H4 (cell line): Measurements from ENCODE around the gene SCNN1B. TPM values are rescaled to one million over a fixed set of nuclear protein-coding genes. Genes with fewer than 3 reads are reported as not detected.
A peak's percentile ranks its signal among the peaks of the same experiment; 100 is the strongest.
"Not testable (repeated sequence)": the region's sequence is repeated elsewhere in the genome, so short reads cannot be mapped to it uniquely, and the experiment has no call there.

ENCODE experiments used
- DNase-seq: peaks from one replicate; pipeline ENCODE4 v3.0.0-alpha.2; 2015; ENCODE audit warnings: low spot score
- total RNA-seq: library from RNA; depleted of rRNA; stranded (reverse); fragments of >200 nt; shearing (Covaris generic); gene quantifications from 2 replicates; pipeline ENCODE4 v1.2.3, GENCODE V29; 2014

Gene SCNN1B
- total RNA-seq, 1 experiment from 2014 or later, result not detected

DNA sequence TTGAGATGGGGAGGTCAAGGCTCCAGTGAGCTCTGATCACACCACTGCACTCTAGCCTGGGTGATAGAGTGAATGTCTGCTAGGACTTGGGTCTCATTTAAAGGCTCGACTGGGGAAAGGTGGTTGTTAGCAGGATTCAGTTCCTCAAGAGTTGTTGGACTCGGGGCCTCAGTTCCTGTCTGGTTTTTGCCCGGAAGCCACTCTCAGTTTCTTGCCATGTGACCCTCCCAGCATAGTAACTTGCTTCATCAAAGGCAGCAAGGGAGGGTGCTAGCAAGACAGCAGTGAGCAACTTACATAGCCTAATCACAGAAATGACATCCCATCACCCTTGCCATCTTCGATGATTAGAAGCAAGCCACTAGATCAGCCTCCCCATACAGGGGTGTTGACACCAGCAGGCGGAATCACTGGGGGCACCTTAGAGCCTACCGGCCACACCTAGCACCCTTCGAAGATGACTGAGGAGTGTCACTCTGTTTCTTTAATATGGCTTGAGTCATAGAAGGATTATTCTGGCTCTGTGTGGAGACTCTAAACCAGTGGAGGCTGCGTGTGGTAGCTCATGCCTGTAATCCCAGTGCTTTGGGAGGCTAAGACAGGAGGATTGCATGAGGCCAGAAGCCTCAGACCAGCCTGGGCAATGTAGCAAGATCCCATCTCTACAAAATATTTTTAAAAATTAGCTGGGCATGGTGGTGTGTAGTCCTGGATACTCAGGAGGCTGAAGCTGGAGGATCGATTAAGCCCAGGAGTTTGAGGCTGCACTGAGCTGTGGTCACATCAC lies 13.2 kb upstream of the SCNN1B start:
- no peak for DNase-seq

- no peak for DNase-seq
Measured at GRCh38 chr16:23290189-23291062, 11.7 kb upstream of the SCNN1B start.

GRCh38 chr16:23293016-23293415 lies 9.1 kb upstream of the SCNN1B start:
- DNase-seq, result no peak

DNA sequence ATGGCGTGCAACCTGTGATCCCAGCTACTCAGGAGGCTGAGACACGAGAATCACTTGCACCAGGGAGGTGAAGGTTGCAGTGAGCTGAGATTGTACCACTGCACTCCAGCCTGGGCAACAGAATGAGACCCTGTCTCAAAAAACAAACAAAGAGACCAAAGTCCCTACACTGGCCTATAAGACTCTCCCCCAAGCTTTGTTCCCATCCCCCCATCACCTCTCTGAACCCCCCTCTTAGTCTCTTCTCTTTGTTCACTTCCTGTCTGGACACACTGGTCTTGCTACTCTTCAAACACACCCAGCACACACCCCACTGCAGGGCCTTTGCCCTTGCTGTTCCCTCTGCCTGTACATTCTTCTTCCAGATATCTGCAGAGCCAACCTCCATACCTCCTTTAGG lies 7.8 kb upstream of the SCNN1B start:
- DNase-seq, result no peak

GRCh38 chr16:23296994-23297393 lies 5.1 kb upstream of the SCNN1B start:
- peak; percentile 34 for DNase-seq

DNA sequence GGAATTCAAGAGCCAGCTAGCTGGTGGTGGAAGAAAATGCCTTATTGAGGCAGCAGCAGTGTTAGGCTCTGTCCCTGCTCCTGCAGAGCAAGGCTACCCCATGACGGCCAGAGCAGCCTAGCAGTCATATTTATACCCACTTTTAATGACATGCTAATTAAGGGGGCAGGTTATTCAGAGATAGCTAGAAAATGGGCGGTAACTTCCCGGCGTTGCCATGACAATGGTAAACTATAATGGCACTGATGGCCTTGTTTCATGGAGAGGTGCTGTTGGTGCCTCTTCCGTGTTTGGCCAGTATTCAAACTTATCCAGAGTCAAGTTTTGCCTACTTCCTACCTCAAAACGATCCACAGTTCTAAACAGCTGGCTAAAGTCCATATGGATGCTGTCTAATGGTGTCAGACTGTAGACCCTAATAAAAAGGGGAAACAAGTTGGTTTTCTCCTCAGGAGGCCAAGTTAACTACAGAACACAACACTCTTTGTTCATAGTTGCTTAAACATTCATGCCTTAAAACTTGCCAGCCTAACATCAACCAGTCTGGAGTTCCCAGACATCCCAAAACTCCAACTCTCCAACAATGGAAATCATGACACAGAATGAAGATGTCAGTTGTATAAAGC lies 3.7 kb upstream of the SCNN1B start:
- no peak for DNase-seq

DNA sequence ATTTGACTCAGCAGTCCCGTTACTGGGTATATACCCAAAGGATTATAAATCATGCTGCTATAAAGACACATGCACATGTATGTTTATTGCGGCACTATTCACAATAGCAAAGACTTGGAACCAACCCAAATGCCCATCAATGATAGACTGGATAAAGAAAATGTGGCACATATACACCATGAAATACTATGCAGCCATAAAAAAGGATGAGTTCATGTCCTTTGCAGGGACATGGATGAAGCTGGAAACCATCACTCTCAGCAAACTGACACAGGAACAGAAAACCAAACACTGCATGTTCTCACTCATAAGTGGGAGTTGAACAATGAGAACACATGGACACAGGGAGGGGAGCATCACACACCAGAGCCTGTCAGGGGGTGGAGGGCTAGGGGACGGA lies 2.3 kb upstream of the SCNN1B start:
- not testable (repeated sequence) for DNase-seq

DNA sequence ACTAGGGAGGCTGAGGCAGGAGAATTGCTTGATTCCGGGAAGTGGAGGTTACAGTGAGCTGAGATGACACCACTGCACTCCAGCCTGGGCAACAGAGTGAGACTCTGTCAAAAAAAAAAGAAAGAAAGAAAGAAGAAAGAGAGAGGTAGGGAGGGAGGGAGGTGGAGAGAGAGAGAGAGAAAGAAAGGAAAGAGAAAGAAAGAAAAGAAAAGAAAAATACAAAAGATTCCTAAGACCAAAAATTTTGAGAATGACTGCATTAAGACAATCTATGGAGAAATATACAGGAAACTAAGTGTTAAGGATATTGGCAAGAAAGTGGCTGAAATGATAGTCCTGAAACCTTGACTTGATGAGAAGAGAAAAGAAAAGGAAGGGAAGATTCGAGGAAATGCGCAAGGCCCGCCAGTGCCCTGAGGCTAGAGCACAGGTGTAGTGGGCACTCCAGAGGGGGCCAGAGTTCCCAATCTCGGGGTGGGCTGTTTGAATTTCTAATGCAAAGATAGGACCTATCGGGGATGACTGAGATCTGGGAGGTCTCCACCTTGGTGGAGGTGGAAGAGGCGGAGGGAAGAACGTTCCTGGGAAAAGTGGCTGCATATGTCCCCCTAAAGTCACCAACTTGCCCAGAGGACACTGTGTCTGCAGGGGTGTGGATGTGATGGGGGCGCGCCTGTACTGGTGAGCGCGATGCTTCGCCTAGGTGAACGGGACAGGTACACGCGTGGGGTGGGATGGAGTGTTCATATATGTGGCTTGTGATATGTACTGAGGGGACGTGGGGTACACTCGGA lies 654 bp upstream of the SCNN1B start:
- no peak for DNase-seq

GRCh38 chr16:23303685-23304084 lies 1.6 kb downstream of the SCNN1B start:
- DNase-seq, result no peak

GRCh38 chr16:23304620-23305019 lies 2.5 kb downstream of the SCNN1B start:
- no peak for DNase-seq

GRCh38 chr16:23306199-23307100 lies 4.3 kb downstream of the SCNN1B start:
- DNase-seq, result no peak

DNA sequence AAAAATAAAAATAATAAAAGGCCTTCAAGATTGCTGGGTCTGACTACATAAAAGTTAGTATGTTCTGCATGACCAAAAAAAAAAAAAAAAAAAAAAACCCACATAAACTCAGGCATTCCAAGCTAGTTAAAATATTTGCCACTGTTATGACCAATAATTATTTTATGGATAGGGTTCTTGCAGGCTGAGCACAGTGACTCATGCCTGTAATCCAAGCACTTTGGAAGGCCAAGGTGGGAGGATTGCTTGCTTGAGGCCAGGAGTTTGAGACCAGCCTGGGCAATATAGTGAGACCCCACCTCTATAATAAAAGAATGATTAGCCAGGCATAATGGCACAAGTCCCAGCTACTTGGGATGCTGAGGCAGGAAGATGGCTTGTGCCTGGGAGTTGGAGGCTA lies 8.1 kb downstream of the SCNN1B start:
- no peak for DNase-seq

DNA sequence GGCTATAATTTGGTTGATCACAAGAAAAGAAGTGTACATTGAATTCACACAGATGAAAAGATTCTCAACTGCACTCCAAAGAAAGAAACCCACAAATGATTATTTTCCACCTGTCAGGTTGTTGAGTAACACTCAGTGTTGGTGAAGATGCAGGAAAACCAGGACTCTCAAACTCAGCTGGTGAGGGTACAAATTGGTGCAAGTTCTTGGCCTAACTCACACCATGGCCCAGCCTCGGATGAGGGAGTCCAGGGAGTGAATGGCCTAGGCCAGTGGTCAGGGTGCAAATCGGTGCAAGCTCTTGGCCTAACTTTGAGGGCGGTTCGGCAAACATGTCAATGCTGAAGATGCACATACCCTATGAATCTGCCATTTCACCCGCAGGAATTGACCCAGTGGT lies 8.6 kb downstream of the SCNN1B start:
- DNase-seq, result no peak

DNA sequence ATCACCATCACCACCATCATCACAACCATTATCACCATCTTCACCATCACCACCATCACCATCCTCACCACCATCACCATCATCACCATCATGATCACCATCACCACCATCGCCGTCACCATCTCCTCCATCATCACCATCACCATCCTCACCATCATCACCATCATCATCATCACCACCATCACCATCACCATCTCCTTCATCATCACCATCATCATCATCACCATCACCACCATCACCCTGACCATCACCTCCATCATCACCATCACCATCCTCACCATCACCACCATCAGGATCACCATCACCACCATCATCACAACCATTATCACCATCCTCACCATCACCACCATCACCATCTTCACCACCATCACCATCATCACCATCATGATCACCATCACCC lies 14.1 kb downstream of the SCNN1B start:
- DNase-seq, result no peak

- no peak for DNase-seq
Measured at GRCh38 chr16:23316634-23317265, 14.6 kb downstream of the SCNN1B start.

GRCh38 chr16:23317266-23317661 lies 15.2 kb downstream of the SCNN1B start:
- DNase-seq, result peak; percentile 24

DNA sequence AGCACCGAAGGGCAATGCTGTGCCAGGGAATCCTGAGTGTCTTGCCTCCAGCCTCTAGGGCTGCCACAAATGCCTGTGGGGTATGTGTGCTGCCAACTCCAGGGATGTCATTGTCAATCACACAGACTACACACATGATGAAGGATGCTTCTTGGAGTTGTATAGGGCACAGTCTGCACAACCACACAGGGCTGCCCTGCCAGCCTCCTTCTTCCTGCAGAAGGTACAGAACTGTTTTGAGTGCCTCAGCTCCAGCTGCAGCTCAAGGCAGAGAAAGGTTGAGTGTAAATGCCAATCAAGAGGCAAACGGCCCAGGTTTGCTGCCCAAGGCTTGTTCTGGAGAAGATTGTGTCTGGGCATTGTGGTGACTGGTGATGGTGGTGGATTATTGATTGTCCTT lies 15.6 kb downstream of the SCNN1B start:
- no peak for DNase-seq

DNA sequence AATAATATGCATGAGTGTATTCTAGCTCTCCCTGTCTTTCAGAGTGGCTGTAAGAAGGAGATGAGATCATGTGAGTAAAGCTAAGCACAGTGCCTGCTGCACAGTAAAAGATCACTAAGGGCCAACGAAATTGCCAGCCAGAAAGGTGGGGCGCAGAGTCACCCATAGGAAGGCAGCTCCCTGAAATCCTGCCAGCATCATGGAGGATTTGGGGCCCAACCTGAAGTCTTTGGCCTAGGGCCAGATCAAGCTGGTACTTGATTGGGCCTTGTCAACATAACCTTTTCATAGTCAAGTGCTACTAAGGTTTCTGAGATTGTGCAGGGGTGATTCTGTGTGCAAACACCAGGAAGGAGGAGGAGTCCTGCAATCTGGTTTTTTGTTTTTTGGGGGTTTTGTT lies 16.5 kb downstream of the SCNN1B start:
- DNase-seq, result no peak

DNA sequence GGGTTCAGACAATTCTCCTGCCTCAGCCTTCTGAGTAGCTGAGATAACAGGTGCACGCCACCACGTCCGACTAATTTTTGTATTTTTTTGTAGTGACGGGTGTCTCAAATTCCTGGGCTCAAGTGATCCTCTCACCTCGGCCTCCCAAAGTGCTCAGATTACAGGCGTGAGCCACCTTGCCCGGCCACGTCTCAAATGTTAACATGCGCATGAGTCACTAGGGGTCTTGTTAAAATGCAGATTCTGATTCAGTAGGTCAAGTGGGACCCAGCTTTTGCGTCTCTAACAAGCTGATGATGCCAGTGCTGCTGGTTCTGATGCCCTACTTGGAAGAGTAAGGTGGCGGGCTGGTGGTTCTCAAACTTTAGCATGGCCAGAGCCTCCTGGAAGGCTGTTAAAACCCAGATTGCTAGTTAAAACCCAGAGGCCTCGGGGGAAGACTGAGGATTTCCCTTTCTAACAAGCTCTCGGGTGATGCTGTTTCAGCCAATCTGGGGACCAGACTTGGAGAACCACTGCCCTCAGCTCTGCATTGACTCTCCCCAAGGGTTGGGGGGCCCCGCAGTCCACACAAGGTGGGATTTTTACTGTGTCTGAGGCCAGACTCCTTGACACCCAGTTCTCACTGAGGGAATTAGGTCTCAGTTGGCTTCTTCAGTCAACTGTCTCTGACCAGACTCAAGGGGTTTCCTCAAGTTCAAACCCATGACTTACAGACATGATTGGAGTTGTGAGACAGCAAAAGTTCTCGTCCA lies 17.9 kb downstream of the SCNN1B start:
- DNase-seq, result no peak
